Activated CD4-positive, CD25-positive, alpha-beta regulatory T cell treated with anti-CD3 and anti-CD28 coated beads, Interleukin-2, amount 50 U/mL, for 24 hours (primary cell): Measurements from ENCODE around the gene EFS.
A peak's percentile ranks its signal among the peaks of the same experiment; 100 is the strongest.
"Not testable (repeated sequence)": the region's sequence is repeated elsewhere in the genome, so short reads cannot be mapped to it uniquely, and the experiment has no call there.

Source experiments
- ATAC-seq, 2 donors: fragments of 150-1000 bp; cut with Tn5 transposase; one replicate each; pipeline ENCODE4 v1.10.0; 2021; ENCODE audit warnings: mild to moderate bottlenecking in 1 of 2, moderate library complexity in 1 of 2

EFS gene

DNA sequence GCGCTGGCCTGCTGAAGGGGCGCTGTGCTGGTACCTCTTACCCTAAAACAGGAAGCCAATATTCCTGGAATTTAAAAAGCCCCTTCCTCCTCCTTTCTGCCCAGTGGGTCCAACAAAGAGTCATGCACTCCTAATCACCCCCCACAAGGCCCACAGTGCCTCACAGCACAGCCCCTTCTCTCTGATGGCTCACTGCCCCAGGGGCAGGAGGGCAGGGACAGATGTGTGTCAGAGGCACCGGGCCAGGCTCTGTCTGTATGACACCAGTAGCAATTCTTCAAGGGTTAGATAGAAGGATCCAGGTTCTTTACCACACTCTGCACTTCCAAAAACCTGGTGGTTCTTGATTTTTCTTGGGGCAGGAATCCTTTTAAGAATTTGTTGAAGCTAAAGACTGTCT is 34.2 kb upstream of the EFS start:
- no peak for ATAC-seq

DNA sequence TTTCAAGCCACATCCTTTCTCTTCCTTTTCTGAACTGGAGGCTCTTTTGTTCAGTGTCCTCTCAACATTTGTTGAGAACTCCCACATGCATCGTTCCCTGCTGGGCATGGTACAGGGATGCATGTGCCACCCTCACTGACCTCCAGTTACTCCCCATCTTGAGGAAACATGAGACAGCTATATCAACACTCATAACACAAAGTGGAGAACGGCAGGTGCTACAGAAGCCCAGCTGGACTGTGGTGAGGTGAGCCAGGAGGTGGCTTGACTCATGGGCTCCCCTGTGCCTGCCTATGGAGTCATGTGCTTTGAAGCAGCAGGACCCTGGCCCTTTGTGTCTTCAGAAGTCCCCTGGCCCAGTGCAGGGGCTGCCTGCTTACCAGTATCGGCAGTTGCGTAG is 33.4 kb upstream of the EFS start:
- no peak for ATAC-seq

DNA sequence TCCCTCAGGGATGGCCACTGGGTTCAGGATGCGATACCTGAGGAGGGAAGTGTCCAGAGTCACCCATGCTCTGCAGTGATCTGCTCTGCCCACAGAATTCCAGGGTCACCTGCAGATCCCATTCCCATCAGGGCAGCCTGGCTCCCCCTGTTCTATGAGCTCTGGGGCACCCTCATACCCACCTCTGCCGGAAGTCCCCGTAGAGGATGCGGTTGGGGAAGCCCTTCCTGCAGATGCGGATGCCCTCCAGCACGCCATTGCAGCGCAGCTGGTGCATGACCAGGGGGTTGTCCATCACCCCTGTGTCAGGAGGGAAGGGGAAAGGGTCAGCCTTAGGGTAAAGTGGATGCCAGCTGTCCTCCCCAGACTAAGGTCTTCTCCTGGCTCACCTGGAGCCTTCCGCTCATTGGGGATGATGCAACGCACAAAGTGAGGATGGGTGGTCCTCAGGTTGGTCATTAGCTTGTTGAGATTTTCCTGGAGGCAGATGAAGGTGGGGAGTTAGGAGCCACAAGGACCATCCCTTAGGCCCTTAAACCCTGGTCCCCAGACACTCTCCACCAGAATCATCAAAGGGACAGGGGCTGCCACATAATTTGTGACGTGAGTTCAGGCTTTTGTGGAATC is 31.9 kb upstream of the EFS start:
- no peak for ATAC-seq

DNA sequence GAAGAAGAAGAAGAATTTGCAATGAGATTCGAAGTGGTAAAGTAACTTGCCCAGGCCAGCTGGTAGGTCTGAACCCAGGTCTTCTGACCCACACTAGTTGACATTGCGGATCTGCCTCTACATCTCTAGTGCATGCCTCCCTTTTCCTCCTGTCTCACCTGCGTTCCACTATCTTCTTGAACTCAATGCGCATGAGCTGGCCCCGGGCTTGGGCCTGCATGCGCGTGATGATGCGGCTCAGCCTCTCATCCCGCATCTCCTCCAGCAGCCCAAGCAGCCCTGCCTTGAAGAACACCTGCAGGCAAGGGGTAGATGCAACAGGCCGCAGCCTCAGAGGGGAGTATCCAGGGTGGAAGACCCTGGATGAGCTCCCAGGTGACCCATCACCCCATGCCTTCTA is 31.2 kb upstream of the EFS start:
- no peak for ATAC-seq

DNA sequence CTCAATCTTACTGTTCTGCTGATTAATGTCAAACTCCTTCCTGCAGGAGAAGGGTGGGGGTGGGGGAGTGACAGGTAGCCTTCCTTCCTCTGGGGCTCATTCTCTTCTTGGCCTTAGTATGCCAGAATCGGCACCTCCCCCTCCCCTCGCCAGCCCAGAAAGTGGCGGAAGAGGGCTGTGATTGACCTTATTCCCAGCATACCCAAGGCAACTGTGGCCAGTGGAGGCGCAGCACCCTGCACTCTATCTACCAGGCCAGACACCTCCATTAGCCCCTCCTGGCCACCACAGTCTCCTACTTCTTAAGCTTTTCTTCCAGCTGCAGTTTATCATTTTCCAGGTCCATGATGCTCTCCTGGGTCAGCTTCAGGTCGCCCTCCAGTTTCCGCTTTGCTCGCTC is 27.6 kb upstream of the EFS start:
- no peak for ATAC-seq

DNA sequence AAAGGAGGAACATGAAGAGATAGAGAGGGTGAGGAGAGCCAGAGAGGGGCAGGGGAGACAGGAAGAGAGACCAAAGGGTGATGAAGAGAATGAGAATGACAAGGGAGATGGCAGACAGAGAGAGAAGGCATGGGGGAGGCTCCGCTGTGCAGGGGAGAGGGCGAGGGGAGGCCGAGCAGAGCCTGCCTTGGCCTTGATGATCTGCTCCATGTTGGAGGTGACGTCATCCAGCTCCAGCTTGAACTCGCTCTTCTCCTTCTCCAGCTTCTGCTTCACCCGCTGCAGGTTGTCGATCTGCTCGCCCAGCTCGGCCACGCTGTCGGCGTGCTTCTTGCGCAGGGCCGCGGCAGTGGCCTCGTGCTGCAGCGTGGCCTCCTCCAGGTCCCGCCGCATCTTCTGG is 24.9 kb upstream of the EFS start:
- ATAC-seq = not testable (repeated sequence)

DNA sequence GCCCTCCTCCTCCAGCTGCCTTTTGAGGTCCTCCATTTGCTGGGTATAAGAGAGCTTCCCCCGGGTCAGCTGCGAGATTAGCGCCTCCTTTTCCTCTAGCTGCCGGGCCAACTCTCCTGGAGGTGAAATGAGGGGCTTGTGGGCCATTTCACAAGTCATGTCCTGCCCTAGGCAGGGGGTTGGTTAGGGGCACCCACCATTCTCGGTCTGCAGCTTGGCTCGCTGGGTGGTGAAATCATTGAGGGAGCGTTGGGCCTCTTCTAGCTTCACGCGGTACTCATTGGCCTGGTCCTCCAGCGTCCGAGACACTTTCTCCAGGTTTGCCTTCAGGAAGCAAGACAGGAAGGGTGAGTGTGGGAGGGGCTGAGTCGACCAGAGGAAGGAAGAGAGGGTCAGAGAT is 24.4 kb upstream of the EFS start:
- ATAC-seq = no peak

DNA sequence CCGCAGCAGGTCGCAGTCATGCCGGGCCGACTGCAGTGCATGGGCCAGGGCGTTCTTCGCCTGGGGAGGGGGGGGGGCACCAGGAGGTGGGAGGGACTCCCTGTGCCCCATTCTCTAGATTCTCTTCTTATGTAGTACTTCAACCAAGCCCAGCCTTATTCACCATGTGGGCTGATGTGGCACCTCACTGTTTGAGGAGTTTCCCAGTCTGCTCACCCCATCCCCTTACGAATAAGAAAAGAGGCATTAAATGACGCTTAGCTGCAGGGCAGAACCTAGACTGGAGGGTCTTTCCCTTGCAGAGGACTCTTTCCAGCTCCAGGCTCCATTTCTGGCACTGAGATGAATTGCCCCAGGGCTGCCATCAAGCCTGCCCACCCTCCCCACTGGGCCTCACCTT is 24.0 kb upstream of the EFS start:
- no peak for ATAC-seq

DNA sequence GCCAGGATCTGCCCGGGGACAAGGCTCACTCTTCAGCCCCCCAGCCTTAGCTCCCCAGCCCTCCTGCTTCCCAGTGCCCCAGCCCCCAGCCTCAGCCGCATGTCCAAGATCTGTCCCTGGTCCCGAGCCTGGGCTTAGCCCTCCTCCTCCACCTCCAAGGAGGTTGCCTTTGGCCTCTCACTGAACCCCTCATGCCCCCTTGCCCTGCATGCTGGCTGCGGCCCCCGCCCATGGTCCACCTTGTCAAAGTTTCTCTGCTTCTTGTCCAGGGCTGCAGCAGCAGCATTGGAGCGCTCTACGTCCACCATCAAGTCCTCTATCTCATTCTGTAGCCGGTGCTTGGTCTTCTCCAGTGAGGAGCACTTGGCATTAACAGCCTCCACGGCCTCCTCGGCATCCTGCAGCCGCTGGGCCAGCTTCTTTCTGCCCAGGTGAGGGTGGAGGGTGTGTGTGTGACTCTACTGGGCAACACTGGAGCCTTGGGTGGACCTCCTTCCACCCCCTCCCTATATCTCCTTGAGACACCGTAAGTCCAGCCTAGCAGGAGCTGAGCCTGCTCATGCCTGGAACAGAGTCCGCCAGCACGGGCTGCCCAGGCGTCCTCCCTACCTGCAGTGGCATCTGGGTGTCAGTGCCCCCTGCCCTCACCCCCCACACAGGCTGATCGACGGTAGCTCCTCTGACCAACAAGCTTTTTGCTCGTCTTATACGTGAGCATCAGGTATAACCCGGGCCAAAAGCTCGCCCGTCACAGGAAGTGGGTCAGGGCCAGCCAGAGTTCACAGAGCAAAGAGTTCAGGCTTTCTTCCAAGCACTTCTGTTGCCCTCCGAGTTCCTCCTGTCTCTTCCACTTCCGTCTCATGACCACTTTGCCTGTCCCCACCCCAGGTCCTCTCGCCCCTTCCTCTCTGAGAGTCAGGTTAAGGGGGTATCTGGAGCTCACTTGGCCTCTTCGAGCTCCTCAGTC is 23.2 kb upstream of the EFS start:
- no peak for ATAC-seq

DNA sequence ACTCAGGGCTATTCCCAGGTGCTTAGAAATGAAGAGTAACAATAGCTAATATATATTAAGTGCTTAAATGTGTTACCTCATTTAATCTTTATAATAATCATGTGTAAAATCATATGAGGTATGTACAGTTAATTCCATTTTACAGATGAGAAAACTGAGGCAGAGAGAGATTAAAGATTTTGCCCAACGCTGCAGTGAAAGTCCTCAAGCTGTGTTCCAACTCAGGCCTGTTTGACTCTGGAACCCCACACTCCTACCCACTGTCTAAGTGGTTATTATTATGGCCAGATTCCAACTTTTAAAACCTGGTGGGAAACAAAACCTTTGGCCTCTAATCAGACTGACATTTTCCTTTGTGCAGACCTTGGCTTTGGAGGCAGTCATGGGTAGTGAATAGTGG is 22.0 kb upstream of the EFS start:
- ATAC-seq = no peak

DNA sequence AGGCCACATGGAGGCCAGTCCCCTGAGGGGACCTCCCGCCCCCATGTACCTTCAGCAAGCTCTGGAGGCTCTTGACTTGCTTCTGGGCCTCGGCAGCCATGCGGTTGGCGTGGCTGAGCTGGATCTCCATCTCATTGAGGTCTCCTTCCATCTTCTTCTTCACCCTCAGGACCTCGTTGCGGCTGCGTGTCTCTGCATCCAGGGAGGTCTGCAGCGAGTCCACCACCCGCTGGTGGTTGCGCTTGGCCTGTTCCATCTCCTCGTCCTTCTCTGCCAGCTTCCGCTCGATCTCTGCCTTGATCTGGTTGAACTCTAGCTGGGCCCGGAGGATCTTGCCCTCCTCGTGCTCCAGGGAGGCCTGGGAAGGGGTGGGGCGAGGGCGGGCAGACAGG is 21.3 kb upstream of the EFS start:
- not testable (repeated sequence) for ATAC-seq

DNA sequence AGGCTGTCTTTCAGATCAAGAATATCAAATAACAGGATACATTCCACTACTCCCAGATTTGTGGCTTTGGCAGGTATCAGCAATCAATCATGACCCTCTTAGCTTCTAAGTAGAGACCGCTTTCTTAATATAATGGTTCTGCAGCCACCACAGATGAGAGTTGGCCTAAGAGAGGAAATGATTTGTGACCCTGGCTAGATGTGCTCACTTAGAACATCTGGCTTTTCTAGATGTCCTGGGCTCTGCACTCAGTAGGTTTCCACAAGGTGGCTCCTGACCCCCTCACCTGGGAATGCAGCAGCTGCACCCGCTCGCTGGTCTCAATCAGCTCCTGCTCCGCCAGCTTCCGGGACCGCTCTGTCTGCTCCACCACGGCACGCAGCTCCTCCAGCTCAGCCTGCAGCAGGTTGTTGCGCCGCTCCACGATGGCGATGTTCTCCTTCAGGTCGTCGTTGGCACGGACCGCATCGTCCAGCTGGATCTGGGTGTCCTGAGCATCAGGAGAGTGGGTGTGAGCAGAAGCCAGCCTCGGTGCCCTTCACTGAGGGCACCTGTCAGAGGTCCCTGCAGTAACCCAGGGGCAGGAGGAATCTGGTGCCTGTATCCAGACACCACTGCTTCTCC is 20.8 kb upstream of the EFS start:
- ATAC-seq = no peak

DNA sequence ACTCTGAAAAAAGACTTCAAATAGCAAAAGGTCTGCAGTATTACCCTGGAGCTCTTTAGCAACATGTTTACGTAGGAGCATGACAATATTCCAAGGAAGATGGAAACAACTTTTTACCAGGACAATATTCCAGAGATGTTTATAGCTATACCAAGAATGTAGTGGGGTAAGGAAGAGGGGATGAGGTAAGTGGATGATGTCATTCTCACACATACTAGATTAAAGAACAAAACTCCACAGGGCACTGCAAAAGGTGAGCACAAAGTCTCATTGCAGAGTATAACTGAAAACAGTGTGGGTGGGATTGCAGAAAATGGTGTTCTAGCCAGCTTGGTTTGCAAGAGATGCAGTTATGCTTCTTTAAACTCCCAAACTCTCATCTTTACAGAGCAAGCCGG is 20.3 kb upstream of the EFS start:
- no peak for ATAC-seq

DNA sequence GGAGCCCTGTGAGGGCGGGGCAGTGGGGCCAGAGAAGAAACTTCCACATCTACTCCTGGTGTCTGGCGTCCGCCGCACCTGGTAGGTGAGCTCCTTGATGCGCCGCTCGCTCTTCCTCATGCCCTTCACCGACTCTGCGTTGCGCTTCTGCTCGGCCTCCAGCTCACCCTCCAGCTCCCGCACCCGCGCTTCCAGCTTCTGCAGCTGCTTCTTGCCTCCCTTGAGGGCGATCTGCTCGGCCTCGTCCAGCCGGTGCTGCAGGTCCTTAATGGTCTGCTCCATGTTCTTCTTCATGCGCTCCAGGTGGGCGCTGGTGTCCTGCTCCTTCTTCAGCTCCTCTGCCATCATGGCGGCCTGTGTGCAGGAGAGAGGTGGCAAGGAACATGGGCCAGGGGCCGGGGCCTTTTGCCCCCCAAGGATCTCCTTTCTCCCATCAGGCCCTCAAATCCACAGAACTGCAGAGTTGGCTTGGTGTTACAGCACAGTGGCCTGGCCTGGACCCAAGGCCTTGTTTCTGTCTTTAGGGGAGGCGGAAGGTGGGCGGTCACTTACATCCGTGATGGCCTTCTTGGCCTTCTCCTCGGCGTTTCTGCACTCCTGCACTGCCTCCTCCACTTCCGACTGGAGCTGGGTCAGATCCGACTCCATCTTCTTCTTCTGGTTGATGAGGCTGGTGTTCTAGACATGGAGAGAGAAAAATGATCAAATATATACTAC is 19.6 kb upstream of the EFS start:
- ATAC-seq = no peak

DNA sequence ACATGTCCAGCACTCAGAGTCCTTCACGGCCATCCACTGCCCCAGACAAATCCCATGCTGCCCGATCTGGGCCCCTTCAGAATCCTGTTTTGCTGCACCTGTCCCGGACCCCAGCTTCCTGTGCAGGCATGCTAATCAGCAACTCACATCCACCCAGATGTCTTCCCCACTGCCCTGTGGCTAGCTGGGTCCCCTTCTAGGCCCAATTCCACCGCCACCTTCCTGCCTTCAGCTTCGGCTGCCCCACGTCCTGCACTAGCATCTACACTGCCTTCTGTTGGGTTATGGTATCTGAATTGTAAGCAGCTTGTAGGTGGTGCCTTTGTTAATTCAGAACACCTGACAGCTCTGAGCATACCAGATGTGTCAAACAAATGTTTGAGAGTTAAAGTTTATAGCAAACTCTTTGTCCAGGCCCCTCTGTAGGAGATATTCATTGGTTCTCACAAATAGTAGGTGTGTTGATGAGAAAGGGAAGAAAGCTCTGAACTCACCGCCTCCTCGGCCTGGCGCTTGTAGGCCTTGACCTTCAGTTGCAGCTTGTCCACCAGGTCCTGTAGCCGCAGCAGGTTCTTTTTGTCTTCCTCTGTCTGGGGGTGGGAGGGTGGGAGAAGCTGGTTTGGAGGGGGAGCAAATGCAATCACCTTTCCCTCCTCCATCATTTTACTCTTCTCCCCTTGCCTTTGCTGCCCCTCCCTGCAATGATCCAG is 17.9 kb upstream of the EFS start:
- ATAC-seq = no peak

DNA sequence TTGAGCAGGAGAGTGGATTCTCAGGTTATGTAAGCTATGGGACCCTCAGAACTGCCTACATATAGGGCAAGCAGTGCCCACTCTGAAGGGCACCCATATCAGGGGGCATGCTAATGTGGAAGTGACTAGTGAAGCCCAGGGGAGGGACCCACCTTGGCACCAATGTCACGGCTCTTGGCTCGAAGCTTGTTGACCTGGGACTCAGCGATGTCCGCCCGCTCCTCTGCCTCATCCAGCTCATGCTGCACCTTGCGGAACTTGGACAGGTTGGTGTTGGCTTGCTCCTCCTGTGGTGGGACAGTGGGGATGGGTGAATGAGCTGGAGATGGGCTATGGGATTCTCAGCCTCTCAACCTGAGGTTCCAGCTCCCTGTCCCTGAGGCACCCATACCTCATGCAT is 17.3 kb upstream of the EFS start:
- no peak for ATAC-seq

DNA sequence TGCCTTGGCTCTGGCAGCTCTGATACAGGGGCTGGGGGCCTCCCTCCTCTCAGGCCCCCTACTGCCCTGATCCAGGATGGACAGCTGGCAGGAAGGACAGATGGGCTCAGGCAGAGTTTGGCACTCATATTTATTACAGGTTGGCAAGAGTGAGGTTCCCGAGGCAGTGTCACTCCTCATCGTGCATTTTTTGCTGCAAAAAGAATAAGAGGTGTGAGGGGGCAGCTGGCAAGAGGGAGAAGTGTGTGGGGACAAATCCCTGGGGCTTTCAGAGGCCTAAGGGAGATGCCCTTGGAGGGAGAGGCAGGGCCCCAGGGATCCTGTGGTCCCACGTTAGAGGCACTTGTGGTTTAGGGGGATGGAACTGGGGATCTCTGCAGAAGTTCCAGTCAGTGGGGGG is 16.9 kb upstream of the EFS start:
- no peak for ATAC-seq

DNA sequence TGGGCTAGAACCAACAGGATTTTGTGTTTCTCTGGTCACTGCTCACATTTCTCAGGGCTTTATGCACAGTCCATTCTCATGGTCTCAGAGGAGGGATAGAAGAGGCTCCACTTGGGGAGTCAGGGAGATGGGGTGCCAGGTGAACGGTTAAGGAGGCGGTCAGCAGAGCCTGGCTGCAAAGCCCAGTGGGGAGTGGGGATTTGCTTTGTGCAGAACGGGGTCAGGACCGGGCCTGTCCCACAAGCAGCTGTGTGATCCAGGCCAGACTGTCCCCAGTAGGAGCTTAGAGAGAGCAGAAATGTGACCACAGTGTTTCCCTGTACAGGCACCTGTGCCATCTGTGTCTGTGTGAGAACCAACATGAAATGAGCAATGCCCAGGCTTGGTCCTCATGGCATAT is 16.0 kb upstream of the EFS start:
- ATAC-seq = no peak

DNA sequence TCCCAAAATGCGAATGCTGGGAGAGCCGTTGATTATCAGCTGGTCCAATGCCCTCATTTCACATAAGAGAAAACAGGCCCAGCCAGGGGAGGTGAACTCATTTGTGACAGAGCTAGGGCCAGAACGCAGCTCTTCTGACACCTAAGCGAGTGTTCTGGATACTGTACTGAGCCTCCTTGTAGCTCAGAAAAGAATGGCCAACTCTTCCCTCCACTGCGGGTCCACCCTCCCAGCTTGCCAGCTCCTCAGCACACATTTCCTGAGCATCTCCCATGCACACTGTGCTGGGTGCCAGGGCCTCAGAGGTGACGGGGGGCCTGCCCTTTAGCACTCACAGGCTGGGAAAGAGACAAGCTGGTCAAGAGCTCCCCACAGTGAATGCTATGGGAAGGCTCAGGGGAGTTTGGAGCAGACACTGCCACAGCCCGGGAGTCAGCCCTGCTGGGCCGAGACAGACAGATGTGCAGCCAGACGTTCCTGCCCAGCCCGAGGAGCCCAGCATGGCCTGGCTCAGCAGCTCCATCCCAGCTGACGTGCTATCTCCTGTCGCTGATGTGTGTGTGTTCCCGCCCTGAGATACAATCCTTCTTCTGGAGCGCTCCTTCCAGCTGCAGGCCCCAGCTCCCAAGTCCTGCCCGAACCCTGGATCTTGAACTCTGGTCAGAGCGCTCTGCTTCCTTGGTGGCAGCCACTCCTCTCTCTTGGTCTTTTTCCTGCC is 15.4 kb upstream of the EFS start:
- ATAC-seq = no peak

DNA sequence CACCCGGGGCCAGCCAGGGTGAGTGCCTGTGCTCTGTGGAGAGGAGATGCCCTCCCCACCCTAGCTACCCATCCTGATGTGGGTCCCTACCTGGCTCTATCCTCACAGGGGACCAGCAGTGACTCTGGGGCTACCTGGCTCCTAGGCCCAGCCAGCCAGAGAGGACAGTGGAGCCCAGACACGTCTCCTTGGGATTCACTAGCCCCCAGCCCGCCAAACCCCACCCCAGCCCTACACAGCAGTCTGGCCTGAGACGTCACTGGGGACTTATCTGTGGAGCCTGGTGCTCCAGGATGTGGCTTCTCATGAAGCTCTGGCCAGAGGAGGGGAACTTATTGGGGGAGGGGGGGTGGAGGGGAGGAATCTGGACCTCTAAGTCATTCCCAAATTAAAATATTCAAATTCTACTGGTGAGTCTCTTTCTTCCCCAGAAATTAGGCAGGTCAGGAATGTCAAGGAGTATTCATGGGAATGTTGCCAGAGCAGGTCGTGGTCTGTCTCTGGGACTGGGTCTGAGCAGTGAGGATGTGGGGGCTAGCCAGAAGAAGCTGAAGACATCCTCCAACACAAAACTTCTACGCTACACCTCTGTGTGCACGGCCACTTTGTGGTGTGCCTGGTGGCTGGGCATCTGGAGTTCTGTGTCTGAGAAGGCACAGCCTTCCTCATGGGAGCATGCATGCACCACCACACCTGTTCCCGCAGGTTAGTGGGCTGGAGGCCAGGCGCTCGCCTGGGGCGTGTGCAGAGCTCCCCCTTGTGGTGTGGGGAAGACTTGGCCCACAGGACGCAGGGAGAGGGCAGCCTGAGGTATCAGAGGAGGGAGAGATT is 14.6 kb upstream of the EFS start:
- ATAC-seq = peak; percentile 77 to 80

DNA sequence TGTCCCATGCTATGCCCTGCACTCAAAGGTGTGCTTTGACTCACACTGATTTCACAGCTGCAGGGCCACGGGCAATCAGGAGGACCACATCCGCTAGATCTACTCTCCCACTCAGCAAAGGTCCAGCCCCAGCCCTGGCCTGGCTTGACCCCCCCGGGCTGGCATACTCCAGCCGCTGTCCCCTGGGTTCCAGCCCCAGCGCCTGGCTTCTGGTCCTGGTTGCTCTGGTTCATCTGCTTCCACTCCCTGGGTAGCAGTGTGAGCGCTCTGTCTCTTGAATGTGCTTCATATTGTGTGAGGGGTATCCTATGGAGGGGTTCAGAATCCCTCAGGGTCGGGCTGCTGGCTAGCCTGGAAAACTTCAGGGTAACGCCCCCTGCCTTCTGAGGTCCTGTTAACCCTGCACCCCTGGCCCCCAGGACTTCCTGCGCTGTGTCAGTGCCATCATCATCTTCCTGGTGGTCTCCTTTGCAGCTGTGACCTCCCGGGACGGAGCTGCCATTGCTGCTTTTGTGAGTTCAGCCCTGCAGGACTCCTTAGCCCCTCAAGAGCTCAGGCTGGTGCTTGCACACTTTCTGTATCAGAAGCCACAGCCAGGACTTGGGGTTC is 13.7 kb upstream of the EFS start:
- ATAC-seq = no peak
